Lower leg skin (tissue), 3 donors: ENCODE results near the gene SP7.

Experiments used
- CTCF ChIP-seq, 3 donors: fragments of 450-650 bp; IDR thresholded peaks; one replicate each; pipeline ENCODE4 v1.5.1; 2016; ENCODE audit warnings: antibody characterized with exemption in 3 of 3, mild to moderate bottlenecking in 3 of 3, moderate library complexity in 2 of 3
- POLR2A ChIP-seq, 2 donors: fragments of 450-650 bp; IDR thresholded peaks; one replicate each; pipeline ENCODE4 v1.6.1; 2016 to 2017; ENCODE audit warnings: antibody characterized with exemption in 2 of 2, mild to moderate bottlenecking in 1 of 2, moderate library complexity in 1 of 2

GRCh38 chr12:53338017-53338416 lies 1.9 kb upstream of the SP7 start:
- TF ChIP-seq CTCF (IDR thresholded peaks at IDR 0.05) (no peak), POLR2A (IDR thresholded peaks at IDR 0.05) (no peak)
